RWPE1 (cell line): ENCODE results near the gene KRTAP4-8.

Experiments
- CTCF ChIA-PET: fragments of 350-600 bp; sonication (Branson Sonifier 250); formaldehyde crosslinking; extraction: SDS; loops from one replicate; lab custom pipeline; 2021; lab: Yijun Ruan, JAX
- POLR2A ChIA-PET: fragments of 400-600 bp; formaldehyde crosslinking; extraction: SDS; loops from one replicate; lab custom pipeline; 2020; ENCODE audit warnings: antibody characterized with exemption; ENCODE audit not compliant: low non-redundant PET; lab: Yijun Ruan, JAX
- DNase-seq: peaks from one replicate; pipeline ENCODE4 v3.0.0; 2012; ENCODE audit warnings: low spot score
- H3K27ac ChIP-seq: fragments of 450-650 bp; 2 replicates; pipeline ENCODE4 v1.5.1; 2017
- TF ChIP-seq, protein P1 (sequence below): fragments of 450-650 bp; conservative IDR thresholded peaks from 2 replicates; pipeline ENCODE4 v1.5.1; 2017; ENCODE audit warnings: low read depth, mild to moderate bottlenecking

KRTAP4-8 gene

DNA sequence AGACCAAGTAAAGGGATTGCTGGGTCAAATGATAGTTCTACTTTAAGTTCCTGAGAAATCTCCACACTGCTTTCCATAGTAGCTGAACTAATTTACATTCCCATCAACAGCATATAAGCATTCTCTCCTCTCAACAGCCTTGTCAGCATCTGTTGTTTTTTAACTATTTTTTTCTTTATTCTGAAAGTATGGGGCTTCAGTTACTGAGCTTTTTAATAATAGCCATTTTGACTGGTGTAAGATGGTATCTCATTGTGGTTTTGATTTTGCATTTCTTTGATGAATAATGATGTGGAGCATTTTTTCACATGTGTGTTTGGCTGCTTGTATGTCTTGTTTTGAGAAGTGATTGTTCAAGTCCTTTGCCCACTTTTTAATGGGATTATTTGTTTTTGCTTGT is 45.4 kb downstream of the KRTAP4-8 start:
- DNase-seq = no peak
- no peak overlapping the region for H3K27ac ChIP-seq
- CTCF ChIA-PET = interaction anchor here (0.7 kb wide), 1 partner anchor 33 kb away, joined by 3 read pairs; no protein-coding TSS in a partner anchor
- TF ChIP-seq, protein P1, sequence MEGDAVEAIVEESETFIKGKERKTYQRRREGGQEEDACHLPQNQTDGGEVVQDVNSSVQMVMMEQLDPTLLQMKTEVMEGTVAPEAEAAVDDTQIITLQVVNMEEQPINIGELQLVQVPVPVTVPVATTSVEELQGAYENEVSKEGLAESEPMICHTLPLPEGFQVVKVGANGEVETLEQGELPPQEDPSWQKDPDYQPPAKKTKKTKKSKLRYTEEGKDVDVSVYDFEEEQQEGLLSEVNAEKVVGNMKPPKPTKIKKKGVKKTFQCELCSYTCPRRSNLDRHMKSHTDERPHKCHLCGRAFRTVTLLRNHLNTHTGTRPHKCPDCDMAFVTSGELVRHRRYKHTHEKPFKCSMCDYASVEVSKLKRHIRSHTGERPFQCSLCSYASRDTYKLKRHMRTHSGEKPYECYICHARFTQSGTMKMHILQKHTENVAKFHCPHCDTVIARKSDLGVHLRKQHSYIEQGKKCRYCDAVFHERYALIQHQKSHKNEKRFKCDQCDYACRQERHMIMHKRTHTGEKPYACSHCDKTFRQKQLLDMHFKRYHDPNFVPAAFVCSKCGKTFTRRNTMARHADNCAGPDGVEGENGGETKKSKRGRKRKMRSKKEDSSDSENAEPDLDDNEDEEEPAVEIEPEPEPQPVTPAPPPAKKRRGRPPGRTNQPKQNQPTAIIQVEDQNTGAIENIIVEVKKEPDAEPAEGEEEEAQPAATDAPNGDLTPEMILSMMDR = no peak
- POLR2A ChIA-PET = no interaction called here

DNA sequence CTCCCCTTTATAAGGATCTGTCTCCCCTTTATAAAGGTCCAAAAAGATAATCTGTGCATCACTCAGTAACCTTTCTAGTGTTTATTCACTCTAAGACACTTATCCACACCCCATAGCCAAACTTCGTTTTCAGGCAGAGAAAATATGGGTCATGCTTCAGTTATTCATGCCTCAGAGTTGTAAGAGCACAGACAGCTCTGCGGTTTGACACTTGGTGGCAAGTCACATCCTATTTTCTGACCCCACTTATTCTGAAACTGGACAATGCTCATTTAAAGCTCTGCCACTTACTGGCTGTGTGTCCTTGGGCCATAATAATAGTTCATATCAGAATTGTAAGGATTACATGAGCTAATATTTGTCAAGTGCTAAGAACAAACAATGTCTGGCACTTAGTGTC is 48.8 kb downstream of the KRTAP4-8 start:
- ChIA-PET CTCF (no interaction called here), POLR2A (no interaction called here)
- DNase-seq = no peak
- TF ChIP-seq, protein P1 = no peak
- no peak overlapping the region for H3K27ac ChIP-seq

DNA sequence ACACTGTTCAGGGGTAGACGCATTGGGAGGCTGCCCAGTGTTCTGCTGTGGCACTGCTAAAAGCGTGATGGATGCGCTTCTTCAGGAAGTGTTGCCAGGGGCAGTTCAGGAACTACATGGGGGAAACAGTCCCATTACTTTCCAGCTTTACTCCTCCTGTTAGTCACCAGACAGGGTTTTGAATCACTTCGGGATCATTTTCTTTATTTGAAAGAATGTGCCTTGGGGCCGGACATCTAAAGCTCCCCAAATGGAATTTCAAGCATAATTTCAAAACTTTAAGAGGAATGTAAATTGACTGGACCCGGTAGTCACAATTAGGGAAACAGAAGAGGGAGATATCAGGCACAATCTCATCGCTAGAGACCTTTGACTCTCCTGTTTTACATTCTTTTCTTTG is 49.5 kb downstream of the KRTAP4-8 start:
- TF ChIP-seq, protein P1 = no peak
- peak; percentile 32 for DNase-seq
- H3K27ac ChIP-seq = no peak overlapping the region
- ChIA-PET CTCF (no interaction called here), POLR2A (no interaction called here)
